ENCODE measurements around the gene ELK3.

The ELK3 gene

DNA sequence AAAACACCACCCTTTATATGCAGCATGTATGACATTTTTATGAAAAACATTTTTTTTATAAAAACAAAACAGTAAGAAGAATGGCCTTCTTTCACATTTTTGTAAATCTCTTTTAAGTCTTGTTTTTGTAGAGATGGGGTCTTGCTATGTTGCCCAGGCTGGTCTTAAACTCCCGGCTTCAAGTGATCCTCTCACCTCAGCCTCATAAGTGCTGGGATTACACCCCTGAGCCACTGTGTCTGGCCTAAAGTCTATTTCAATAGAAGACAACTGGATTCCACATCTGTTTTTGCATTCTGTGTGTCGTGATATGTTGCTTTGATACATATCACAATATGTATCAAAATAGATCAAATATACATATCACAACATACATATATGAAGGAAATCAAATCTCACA is 98.9 kb downstream of the ELK3 start (continued):
- TF ChIP-seq BCL11B (tag by site-specific recombination; IDR thresholded peaks at IDR 0.05; ENCODE audit: low read depth) (no peak), ZBTB10 (tag by site-specific recombination; IDR thresholded peaks at IDR 0.05) (no peak), ZNF114 (tag by site-specific recombination; IDR thresholded peaks at IDR 0.05) (no peak), GLI4 (tag by site-specific recombination; IDR thresholded peaks at IDR 0.05) (no peak)

- Histone ChIP-seq H3K9me3 (ENCODE audit: control insufficient read depth, insufficient read depth, low read depth, low read length) (no peaks in the 10 kb centered on the region), H3K4me3 (ENCODE audit: low read depth, low read length) (no peak overlapping the region), H3K36me3 (ENCODE audit: control insufficient read depth in 2 of 2, insufficient read depth in 1 of 2, low read length in 2 of 2) (peaks cover 15 to 21% of the 10 kb centered on the region in 2 experiments), H3K27ac (ENCODE audit: extremely low read depth, low read depth, low read length) (no peak overlapping the region), H3K4me1 (ENCODE audit: control insufficient read depth, insufficient read depth, low read length) (no peaks in the 10 kb centered on the region)
- TF ChIP-seq ZNF362 (tag by site-specific recombination; IDR thresholded peaks at IDR 0.05) (no peak), WT1 (tag by site-specific recombination; IDR thresholded peaks at IDR 0.05) (no peak), REPIN1 (tag by site-specific recombination; IDR thresholded peaks at IDR 0.05; ENCODE audit: low read depth) (no peak), RBAK (tag by site-specific recombination; IDR thresholded peaks at IDR 0.05) (no peak), GLI4 (tag by site-specific recombination; IDR thresholded peaks at IDR 0.05) (no peak), ZFP37 (tag by site-specific recombination; IDR thresholded peaks at IDR 0.05) (no peak), ZNF777 (tag by site-specific recombination; IDR thresholded peaks at IDR 0.05; ENCODE audit: borderline replicate concordance) (no peak), ZNF621 (tag by site-specific recombination; IDR thresholded peaks at IDR 0.05) (no peak), ZNF184 (tag by site-specific recombination; IDR thresholded peaks at IDR 0.05) (no peak), ZNF571 (tag by site-specific recombination; IDR thresholded peaks at IDR 0.05) (no peak), MZF1 (tag by site-specific recombination; IDR thresholded peaks at IDR 0.05; ENCODE audit: borderline replicate concordance) (no peak)
- TF ChIP-seq, protein P1, sequence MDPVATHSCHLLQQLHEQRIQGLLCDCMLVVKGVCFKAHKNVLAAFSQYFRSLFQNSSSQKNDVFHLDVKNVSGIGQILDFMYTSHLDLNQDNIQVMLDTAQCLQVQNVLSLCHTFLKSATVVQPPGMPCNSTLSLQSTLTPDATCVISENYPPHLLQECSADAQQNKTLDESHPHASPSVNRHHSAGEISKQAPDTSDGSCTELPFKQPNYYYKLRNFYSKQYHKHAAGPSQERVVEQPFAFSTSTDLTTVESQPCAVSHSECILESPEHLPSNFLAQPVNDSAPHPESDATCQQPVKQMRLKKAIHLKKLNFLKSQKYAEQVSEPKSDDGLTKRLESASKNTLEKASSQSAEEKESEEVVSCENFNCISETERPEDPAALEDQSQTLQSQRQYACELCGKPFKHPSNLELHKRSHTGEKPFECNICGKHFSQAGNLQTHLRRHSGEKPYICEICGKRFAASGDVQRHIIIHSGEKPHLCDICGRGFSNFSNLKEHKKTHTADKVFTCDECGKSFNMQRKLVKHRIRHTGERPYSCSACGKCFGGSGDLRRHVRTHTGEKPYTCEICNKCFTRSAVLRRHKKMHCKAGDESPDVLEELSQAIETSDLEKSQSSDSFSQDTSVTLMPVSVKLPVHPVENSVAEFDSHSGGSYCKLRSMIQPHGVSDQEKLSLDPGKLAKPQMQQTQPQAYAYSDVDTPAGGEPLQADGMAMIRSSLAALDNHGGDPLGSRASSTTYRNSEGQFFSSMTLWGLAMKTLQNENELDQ (tag by site-specific recombination; IDR thresholded peaks at IDR 0.05; ENCODE audit: low read depth) = no peak
- TF ChIP-seq, protein P2, sequence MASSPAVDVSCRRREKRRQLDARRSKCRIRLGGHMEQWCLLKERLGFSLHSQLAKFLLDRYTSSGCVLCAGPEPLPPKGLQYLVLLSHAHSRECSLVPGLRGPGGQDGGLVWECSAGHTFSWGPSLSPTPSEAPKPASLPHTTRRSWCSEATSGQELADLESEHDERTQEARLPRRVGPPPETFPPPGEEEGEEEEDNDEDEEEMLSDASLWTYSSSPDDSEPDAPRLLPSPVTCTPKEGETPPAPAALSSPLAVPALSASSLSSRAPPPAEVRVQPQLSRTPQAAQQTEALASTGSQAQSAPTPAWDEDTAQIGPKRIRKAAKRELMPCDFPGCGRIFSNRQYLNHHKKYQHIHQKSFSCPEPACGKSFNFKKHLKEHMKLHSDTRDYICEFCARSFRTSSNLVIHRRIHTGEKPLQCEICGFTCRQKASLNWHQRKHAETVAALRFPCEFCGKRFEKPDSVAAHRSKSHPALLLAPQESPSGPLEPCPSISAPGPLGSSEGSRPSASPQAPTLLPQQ (tag by site-specific recombination; IDR thresholded peaks at IDR 0.05) = no peak
- POLR2A ChIA-PET = no interaction called here
- CTCF ChIA-PET = no interaction called here
These were observed 100.7 kb downstream of the ELK3 start for GRCh38 chr12:96294831-96295230.

Data from HEK293 (cell line).